SU-DHL-6 (cell line): ENCODE results near the gene SRP54.
"Not testable (repeated sequence)": the region's sequence is repeated elsewhere in the genome, so short reads cannot be mapped to it uniquely, and the experiment has no call there.

Experiments
- H2AFZ ChIP-seq: fragments of 200-600 bp; sonication (generic); 2 replicates; pipeline ENCODE4 v1.6.1; 2014; ENCODE audit warnings: low read depth, mild to moderate bottlenecking, moderate library complexity, mixed read lengths, antibody characterized with exemption, low read length; ENCODE audit not compliant: severe bottlenecking
- H3F3A ChIP-seq: fragments of 200-600 bp; shearing (Covaris generic); 2 replicates; pipeline ENCODE4 v1.6.0; 2016; ENCODE audit warnings: antibody characterized with exemption, mild to moderate bottlenecking; ENCODE audit not compliant: insufficient read depth
- H3K27ac ChIP-seq: fragments of 200-600 bp; sonication (generic); 2 replicates; pipeline ENCODE4 v1.5.1; 2016; ENCODE audit warnings: low read depth, mild to moderate bottlenecking, low read length, moderate library complexity, mixed read lengths
- H3K27me3 ChIP-seq: fragments of 200-600 bp; sonication (generic), shearing (Covaris generic); 2 replicates; pipeline ENCODE4 v1.6.0; 2014; ENCODE audit warnings: mild to moderate bottlenecking, low read length
- H3K36me3 ChIP-seq: fragments of 200-600 bp; sonication (generic); 2 replicates; pipeline ENCODE4 v1.6.1; 2014; ENCODE audit warnings: mild to moderate bottlenecking, low read length, mixed read lengths
- H3K4me2 ChIP-seq: fragments of 300-600, 200-600 bp; shearing (Covaris generic), sonication (generic); 2 replicates; pipeline ENCODE4 v1.6.0; 2014; ENCODE audit warnings: low read length, low read depth, mild to moderate bottlenecking; ENCODE audit not compliant: poor library complexity, severe bottlenecking
- H3K4me3 ChIP-seq: fragments of 200-600 bp; sonication (generic); 2 replicates; pipeline ENCODE4 v1.5.1; 2014; ENCODE audit warnings: antibody characterized with exemption, low read length, mild to moderate bottlenecking, mixed read lengths; ENCODE audit not compliant: insufficient read depth, poor library complexity, severe bottlenecking
- H3K79me2 ChIP-seq: fragments of 200-600 bp; sonication (generic); 2 replicates; pipeline ENCODE4 v1.6.1; 2014; ENCODE audit warnings: mild to moderate bottlenecking, low read length, moderate library complexity; ENCODE audit not compliant: insufficient read depth
- H3K9ac ChIP-seq: fragments of 200-600 bp; sonication (generic); 2 replicates; pipeline ENCODE4 v1.7.0; 2014; ENCODE audit warnings: mild to moderate bottlenecking, low read length
- H3K9me2 ChIP-seq: fragments of 200-600 bp; sonication (generic); replicated peaks from 2 replicates; pipeline ENCODE4 v1.6.1; 2014; ENCODE audit warnings: low read length; ENCODE audit not compliant: insufficient read depth
- H3K9me3 ChIP-seq: fragments of 200-600 bp; sonication (generic); 2 replicates; pipeline ENCODE4 v1.6.1; 2014; ENCODE audit warnings: low read length, mixed read lengths; ENCODE audit not compliant: insufficient read depth
- H4K20me1 ChIP-seq: fragments of 200-600 bp; sonication (generic); 2 replicates; pipeline ENCODE4 v1.6.1; 2014; ENCODE audit warnings: low read depth, mild to moderate bottlenecking, antibody characterized with exemption, low read length, moderate library complexity, mixed read lengths
- CTCF ChIP-seq: fragments of 200-600 bp; sonication (generic); IDR thresholded peaks from one replicate; pipeline ENCODE4 v1.5.1; 2017; ENCODE audit warnings: antibody characterized with exemption, mild to moderate bottlenecking, low read length, moderate library complexity; ENCODE audit not compliant: insufficient read depth, poor library complexity, severe bottlenecking
- EZH2phosphoT487 ChIP-seq: fragments of 200-600 bp; sonication (generic), shearing (Covaris generic); conservative IDR thresholded peaks from 2 replicates; pipeline ENCODE4 v1.6.1; 2018; ENCODE audit warnings: mild to moderate bottlenecking, antibody characterized with exemption, low read length, moderate library complexity, mixed read lengths

SRP54 gene

GRCh38 chr14:35052637-35053036 is 69.8 kb downstream of the SRP54 start:
- H3K79me2 ChIP-seq = no peaks in the 10 kb centered on the region; the same call in 1 of the 2 replicates
- no peaks in the 10 kb centered on the region for H3K9me3 ChIP-seq
- no peak overlapping the region for H3K4me3 ChIP-seq
- no peaks in the 10 kb centered on the region for H3K9me2 ChIP-seq
- TF ChIP-seq CTCF (no peak), EZH2phosphoT487 (no peak)
- no peaks in the 10 kb centered on the region for H3K27me3 ChIP-seq
- H3K27ac ChIP-seq = no peak overlapping the region
- no peak overlapping the region for H3K4me2 ChIP-seq
- no peak overlapping the region for H2AFZ ChIP-seq
- H4K20me1 ChIP-seq = no peaks in the 10 kb centered on the region
- no peaks in the 10 kb centered on the region for H3K36me3 ChIP-seq
- H3F3A ChIP-seq = no peaks in the 10 kb centered on the region
- no peak overlapping the region for H3K9ac ChIP-seq

- not testable (repeated sequence) for H3K9me2 ChIP-seq, H3K4me2 ChIP-seq, H3K27me3 ChIP-seq, H3K9me3 ChIP-seq, H3K9ac ChIP-seq, H3K36me3 ChIP-seq, H3K27ac ChIP-seq, H3K4me3 ChIP-seq, H4K20me1 ChIP-seq, H2AFZ ChIP-seq, H3F3A ChIP-seq, H3K79me2 ChIP-seq
Observed at GRCh38 chr14:35061113-35061791, 78.5 kb downstream of the SRP54 start.

GRCh38 chr14:35065731-35066130 is 82.9 kb downstream of the SRP54 start:
- not testable (repeated sequence) for H3K4me3 ChIP-seq, H3K9ac ChIP-seq, H3K9me3 ChIP-seq, H3K4me2 ChIP-seq, H3K9me2 ChIP-seq, H3K27ac ChIP-seq, H2AFZ ChIP-seq, H3F3A ChIP-seq, H3K36me3 ChIP-seq, H4K20me1 ChIP-seq, H3K79me2 ChIP-seq, H3K27me3 ChIP-seq

GRCh38 chr14:35068238-35069012 is 85.6 kb downstream of the SRP54 start:
- TF ChIP-seq EZH2phosphoT487 = no peak
- no peak for TF ChIP-seq CTCF
- no peaks in the 10 kb centered on the region for H3F3A ChIP-seq

More at GRCh38 chr14:35068238-35069012, 85.6 kb downstream of the SRP54 start:
- Histone ChIP-seq H3K27ac (no peak overlapping the region), H3K4me3 (no peak overlapping the region), H3K9ac (no peak overlapping the region), H3K9me3 (no peaks in the 10 kb centered on the region), H3K79me2 (no peaks in the 10 kb centered on the region), H3K4me2 (no peak overlapping the region), H2AFZ (no peak overlapping the region), H3K27me3 (no peaks in the 10 kb centered on the region), H4K20me1 (no peaks in the 10 kb centered on the region), H3K9me2 (no peaks in the 10 kb centered on the region), H3K36me3 (no peaks in the 10 kb centered on the region)
